Suprapubic skin (tissue), 3 donors: Measurements from ENCODE around the gene PRTG.

ENCODE experiments used
- POLR2A ChIP-seq, 2 donors: fragments of 450-650 bp; IDR thresholded peaks; one replicate each; pipeline ENCODE4 v1.6.1; 2017; ENCODE audit warnings: antibody characterized with exemption in 2 of 2, mild to moderate bottlenecking in 2 of 2, moderate library complexity in 2 of 2
- TF ChIP-seq, protein P1 (sequence below), 2 donors: fragments of 200-600 bp in 1 of 2; fragments of 450-650 bp in 1 of 2; sonication (generic) in 1 of 2; IDR thresholded peaks; one replicate each; pipeline ENCODE4 v1.5.1; 2016 to 2019; ENCODE audit warnings: antibody characterized with exemption in 2 of 2, mild to moderate bottlenecking in 1 of 2, moderate library complexity in 1 of 2

DNA sequence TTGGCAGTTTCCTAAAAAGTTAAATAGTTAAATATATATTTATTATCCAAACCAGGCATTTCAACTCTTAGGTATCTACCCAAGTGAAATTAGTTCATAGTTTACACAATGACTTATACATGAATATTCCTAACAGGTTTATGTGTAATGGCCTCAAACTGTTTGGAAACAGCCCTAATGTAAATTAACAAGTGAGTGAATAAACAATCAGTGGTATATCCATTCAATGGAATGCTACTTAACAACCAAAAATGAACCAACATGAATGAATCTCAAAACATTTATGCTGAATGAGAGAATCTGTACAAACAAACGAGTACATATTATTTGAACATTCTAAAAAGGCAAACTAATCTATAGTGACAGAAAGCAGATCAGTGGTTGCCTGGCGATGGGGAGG lies 33.5 kb downstream of the PRTG start:
- no peak for TF ChIP-seq POLR2A (IDR thresholded peaks at IDR 0.05)
- TF ChIP-seq, protein P1, sequence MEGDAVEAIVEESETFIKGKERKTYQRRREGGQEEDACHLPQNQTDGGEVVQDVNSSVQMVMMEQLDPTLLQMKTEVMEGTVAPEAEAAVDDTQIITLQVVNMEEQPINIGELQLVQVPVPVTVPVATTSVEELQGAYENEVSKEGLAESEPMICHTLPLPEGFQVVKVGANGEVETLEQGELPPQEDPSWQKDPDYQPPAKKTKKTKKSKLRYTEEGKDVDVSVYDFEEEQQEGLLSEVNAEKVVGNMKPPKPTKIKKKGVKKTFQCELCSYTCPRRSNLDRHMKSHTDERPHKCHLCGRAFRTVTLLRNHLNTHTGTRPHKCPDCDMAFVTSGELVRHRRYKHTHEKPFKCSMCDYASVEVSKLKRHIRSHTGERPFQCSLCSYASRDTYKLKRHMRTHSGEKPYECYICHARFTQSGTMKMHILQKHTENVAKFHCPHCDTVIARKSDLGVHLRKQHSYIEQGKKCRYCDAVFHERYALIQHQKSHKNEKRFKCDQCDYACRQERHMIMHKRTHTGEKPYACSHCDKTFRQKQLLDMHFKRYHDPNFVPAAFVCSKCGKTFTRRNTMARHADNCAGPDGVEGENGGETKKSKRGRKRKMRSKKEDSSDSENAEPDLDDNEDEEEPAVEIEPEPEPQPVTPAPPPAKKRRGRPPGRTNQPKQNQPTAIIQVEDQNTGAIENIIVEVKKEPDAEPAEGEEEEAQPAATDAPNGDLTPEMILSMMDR (IDR thresholded peaks at IDR 0.05) = no peak
